HEK293 (cell line): ENCODE data around the gene CLCN7.
A peak's percentile ranks its signal among the peaks of the same experiment; 100 is the strongest.
"Not testable (repeated sequence)": the region's sequence is repeated elsewhere in the genome, so short reads cannot be mapped to it uniquely, and the experiment has no call there.

ENCODE experiments used
- CTCF ChIA-PET: fragments of 350-600 bp; formaldehyde crosslinking; extraction: SDS; loops from one replicate; lab custom pipeline; 2021; ENCODE audit warnings: antibody characterized with exemption; lab: Yijun Ruan, JAX
- POLR2A ChIA-PET: fragments of 300-600 bp; formaldehyde crosslinking; extraction: SDS; loops from one replicate; lab custom pipeline; 2020; ENCODE audit warnings: antibody characterized with exemption, inconsistent platforms; lab: Yijun Ruan, JAX
- H3K27ac ChIP-seq: fragments of 200-500 bp; sonication (Bioruptor generic); 2 replicates; pipeline ENCODE4 v1.5.1; 2014; ENCODE audit warnings: low read depth, low read length, control low read depth, inconsistent platforms; ENCODE audit errors: extremely low read depth
- H3K36me3 ChIP-seq, 2 experiments: fragments of 200-500 bp in 1 of 2; sonication (Bioruptor generic) in 1 of 2; 1 replicate in 1 of 2; 2 replicates in 1 of 2; pipeline ENCODE4 v1.5.1; 2014 to 2017; ENCODE audit warnings: inconsistent platforms in 2 of 2, low read length in 2 of 2; ENCODE audit not compliant: control insufficient read depth in 2 of 2, insufficient read depth in 1 of 2
- H3K4me1 ChIP-seq: fragments of 200-500 bp; sonication (Bioruptor generic); 2 replicates; pipeline ENCODE4 v1.5.1; 2014; ENCODE audit warnings: mild to moderate bottlenecking, low read length, inconsistent platforms; ENCODE audit not compliant: control insufficient read depth, insufficient read depth
- H3K4me3 ChIP-seq: 2 replicates; pipeline ENCODE4 v1.5.1; 2011; ENCODE audit warnings: low read depth, mild to moderate bottlenecking, control low read depth, low read length, moderate library complexity
- H3K9me3 ChIP-seq: fragments of 200-500 bp; sonication (Bioruptor generic); 2 replicates; pipeline ENCODE4 v1.5.1; 2014; ENCODE audit warnings: low read depth, low read length, inconsistent platforms; ENCODE audit not compliant: control insufficient read depth, insufficient read depth
- BCL11B ChIP-seq: fragments of 450-650 bp; formaldehyde crosslinking; IDR thresholded peaks from 2 replicates; pipeline ENCODE4 v1.5.1; 2016; ENCODE audit warnings: low read depth, missing biosample characterization, missing genetic modification characterization
- EGR2 ChIP-seq: fragments of 450-650 bp; formaldehyde crosslinking; IDR thresholded peaks from 2 replicates; pipeline ENCODE4 v1.5.1; 2016; ENCODE audit warnings: low read depth, missing biosample characterization, missing genetic modification characterization
- HOXC10 ChIP-seq: sonication (generic); formaldehyde crosslinking; IDR thresholded peaks from 2 replicates; pipeline ENCODE4 v1.8.1; 2023; ENCODE audit warnings: mild to moderate bottlenecking, missing genetic modification reagents
- KLF10 ChIP-seq: fragments of 450-650 bp; IDR thresholded peaks from 2 replicates; pipeline ENCODE4 v1.5.1; 2018; ENCODE audit warnings: missing biosample characterization, mild to moderate bottlenecking, missing genetic modification characterization
- PRDM4 ChIP-seq: fragments of 450-650 bp; formaldehyde crosslinking; IDR thresholded peaks from 2 replicates; pipeline ENCODE4 v1.5.1; 2017; ENCODE audit warnings: missing biosample characterization, missing genetic modification characterization
- ZFP3 ChIP-seq: fragments of 450-650 bp; formaldehyde crosslinking; IDR thresholded peaks from 2 replicates; pipeline ENCODE4 v1.5.1; 2016; ENCODE audit warnings: low read depth, missing biosample characterization, missing genetic modification characterization
- ZIC2 ChIP-seq: fragments of 450-650 bp; formaldehyde crosslinking; IDR thresholded peaks from 2 replicates; pipeline ENCODE4 v1.5.1; 2016; ENCODE audit warnings: missing biosample characterization, missing genetic modification characterization
- ZNF114 ChIP-seq: fragments of 450-650 bp; formaldehyde crosslinking; IDR thresholded peaks from 2 replicates; pipeline ENCODE4 v1.5.0; 2017; ENCODE audit warnings: missing biosample characterization, missing genetic modification characterization
- ZNF335 ChIP-seq: fragments of 450-650 bp; formaldehyde crosslinking; conservative IDR thresholded peaks from 2 replicates; pipeline ENCODE4 v1.5.1; 2016; ENCODE audit warnings: missing biosample characterization, missing genetic modification characterization
- ZNF350 ChIP-seq: fragments of 450-650 bp; formaldehyde crosslinking; IDR thresholded peaks from 2 replicates; pipeline ENCODE4 v1.5.0; 2017; ENCODE audit warnings: missing biosample characterization, mild to moderate bottlenecking, missing genetic modification characterization
- ZNF362 ChIP-seq: fragments of 450-650 bp; formaldehyde crosslinking; IDR thresholded peaks from 2 replicates; pipeline ENCODE4 v1.5.1; 2016; ENCODE audit warnings: missing biosample characterization, missing genetic modification characterization
- ZNF449 ChIP-seq: fragments of 450-650 bp; formaldehyde crosslinking; IDR thresholded peaks from 2 replicates; pipeline ENCODE4 v1.5.1; 2017; ENCODE audit warnings: missing biosample characterization, mild to moderate bottlenecking, missing genetic modification characterization, moderate library complexity
- ZNF488 ChIP-seq: fragments of 450-650 bp; formaldehyde crosslinking; IDR thresholded peaks from 2 replicates; pipeline ENCODE4 v1.5.1; 2016; ENCODE audit warnings: missing biosample characterization, missing genetic modification characterization
- ZNF561 ChIP-seq: fragments of 450-650 bp; IDR thresholded peaks from 2 replicates; pipeline ENCODE4 v1.5.1; 2018; ENCODE audit warnings: missing biosample characterization, missing genetic modification characterization, borderline replicate concordance
- ZNF677 ChIP-seq: fragments of 450-650 bp; IDR thresholded peaks from 2 replicates; pipeline ENCODE4 v1.5.0; 2018; ENCODE audit warnings: missing biosample characterization, mild to moderate bottlenecking, missing genetic modification characterization, moderate library complexity
- ZNF791 ChIP-seq: fragments of 450-650 bp; formaldehyde crosslinking; IDR thresholded peaks from 2 replicates; pipeline ENCODE4 v1.5.1; 2016; ENCODE audit warnings: missing biosample characterization, missing genetic modification characterization
- ZNF792 ChIP-seq: fragments of 450-650 bp; formaldehyde crosslinking; IDR thresholded peaks from 2 replicates; pipeline ENCODE4 v1.5.1; 2016; ENCODE audit warnings: missing biosample characterization, missing genetic modification characterization

The CLCN7 gene

GRCh38 chr16:1469141-1469540 lies 5.7 kb downstream of the CLCN7 start:
- H3K4me1 ChIP-seq, H3K36me3 ChIP-seq, H3K27ac ChIP-seq, H3K4me3 ChIP-seq, H3K9me3 ChIP-seq, POLR2A ChIA-PET: not testable (repeated sequence)
- CTCF ChIA-PET, result interaction anchor here (0.6 kb wide), 1 partner anchor 168 kb away, joined by 4 read pairs; no protein-coding TSS in a partner anchor

GRCh38 chr16:1468426-1468810 lies 6.4 kb downstream of the CLCN7 start:
- H3K36me3 ChIP-seq, result peaks cover 0 to 3% of the 10 kb centered on the region in 2 experiments; a peak in 1 of 3 replicates
- H3K27ac ChIP-seq, result no peak overlapping the region
- no peaks in the 10 kb centered on the region for H3K4me1 ChIP-seq
- H3K4me3 ChIP-seq, result no peak overlapping the region
- ChIA-PET CTCF (interaction anchor here (0.6 kb wide), 1 partner anchor 167 kb away, joined by 4 read pairs; no protein-coding TSS in a partner anchor), POLR2A (no interaction called here)
- H3K9me3 ChIP-seq, result no peaks in the 10 kb centered on the region
- TF ChIP-seq ZNF449 (tag by site-specific recombination) (no peak), ZNF791 (no peak), ZNF350 (no peak), KLF10 (tag by site-specific recombination) (no peak), BCL11B (no peak), ZIC2 (tag by site-specific recombination) (no peak), ZNF677 (tag by site-specific recombination) (no peak), HOXC10 (CRISPR knock-in tag) (no peak), PRDM4 (tag by site-specific recombination) (no peak), EGR2 (tag by site-specific recombination) (no peak), ZNF488 (no peak), ZNF362 (tag by site-specific recombination) (no peak), ZNF561 (no peak), ZFP3 (tag by site-specific recombination) (no peak)

GRCh38 chr16:1466968-1467521 lies 7.8 kb downstream of the CLCN7 start:
- CTCF ChIA-PET, result no interaction called here
- H3K4me1 ChIP-seq, result no peaks in the 10 kb centered on the region

More at GRCh38 chr16:1466968-1467521, 7.8 kb downstream of the CLCN7 start:
- Histone ChIP-seq H3K27ac (no peak overlapping the region), H3K9me3 (no peaks in the 10 kb centered on the region), H3K4me3 (no peak overlapping the region), H3K36me3 (peaks cover 0 to 10% of the 10 kb centered on the region in 2 experiments; a peak in 1 of 3 replicates)
- POLR2A ChIA-PET, result no interaction called here
- TF ChIP-seq ZNF114 (tag by site-specific recombination) (no peak), ZNF792 (tag by site-specific recombination) (no peak), ZNF335 (tag by site-specific recombination) (no peak), ZNF362 (tag by site-specific recombination) (0 out of 2 replicates have a peak, but pooled peaks have one; percentile 54)
